Heart left ventricle (tissue), 13 donors: Measurements from ENCODE around the gene FAM8A1.

Experiments
- CTCF ChIP-seq, 12 donors: fragments of 200-600 bp; sonication (generic) in 4 of 12; IDR thresholded peaks; one replicate each; pipeline versions ENCODE4 v1.5.0 to v1.8.0; 2018 to 2022; ENCODE audit warnings: antibody characterized with exemption in 12 of 12, mild to moderate bottlenecking in 5 of 12
- POLR2A ChIP-seq, 2 donors: fragments of 450-650 bp; IDR thresholded peaks; one replicate each; pipeline ENCODE4 v1.6.1; 2017; ENCODE audit warnings: antibody characterized with exemption in 2 of 2, mild to moderate bottlenecking in 2 of 2, moderate library complexity in 2 of 2
- donor health status: ischemic (EF 13 %, LVEDD 7.1; RV severe dilation, severe dysfunction).
- donor health status: DM: no; HTN: yes; CAD: no.
- donor health status: DM: no; HTN: no; CAD: no.
- donor health status: ischemic (EF 25% LVEDD 6.9; RV normal size, moderate dysfunction).
- donor health status: ischemic (EF 25% LVEDD 5.7; RV mildly dilated, moderate dysfunction).
- donor health status: ischemic (EF 35%, LVEDD 5.7; RV mildly dilated, moderate dysfunction).
- donor health status: nonischemic (EF 11% LVEDD 7.7; RV severe dilation, severe dysfunction).
- donor health status: DM: yes; HTN: yes; CAD: no.
- donor health status: PGD.
- donor health status: ischemic (EF 29% LVEDD 5.4; RV normal size, mild dysfunction).
- donor health status: nonischemic (EF 23%, LVEDD 6.1; RV moderate dilation, normal function).

- TF ChIP-seq POLR2A (IDR thresholded peaks at IDR 0.05) (no peak), CTCF (IDR thresholded peaks at IDR 0.05) (no peak)
These were observed 6.5 kb downstream of the FAM8A1 start for GRCh38 chr6:17606606-17607005.
